Astrocyte (in vitro differentiated cells and primary cell): ENCODE data around the gene PRRG2. TPM values are rescaled to one million over a fixed set of nuclear protein-coding genes. Genes with fewer than 3 reads are reported as not detected.

Experiments
- DNase-seq: peaks from one replicate; pipeline ENCODE4 v3.0.0-alpha.2; 2010; ENCODE audit warnings: low read depth
- FAIRE-seq: peaks from 2 replicates; lab custom pipeline; 2011; peaks lifted over from hg19 to GRCh38; lab: Jason Lieb, UNC
- H2AFZ ChIP-seq: 2 replicates; pipeline ENCODE4 v1.6.0; 2012; ENCODE audit warnings: low read depth, low read length, inconsistent platforms
- H3K27ac ChIP-seq: 2 replicates; pipeline ENCODE4 v1.5.1; 2011; ENCODE audit warnings: low read depth, low read length, inconsistent platforms
- H3K27me3 ChIP-seq: 2 replicates; pipeline ENCODE4 v1.6.0; 2011; ENCODE audit warnings: low read length, inconsistent platforms; ENCODE audit not compliant: insufficient read depth
- H3K36me3 ChIP-seq: 2 replicates; pipeline ENCODE4 v1.5.1; 2011; ENCODE audit warnings: low read length, inconsistent platforms; ENCODE audit not compliant: insufficient read depth
- H3K4me1 ChIP-seq: 2 replicates; pipeline ENCODE4 v1.5.1; 2011; ENCODE audit warnings: low read length, inconsistent platforms; ENCODE audit not compliant: insufficient read depth
- H3K4me2 ChIP-seq: 2 replicates; pipeline ENCODE4 v1.6.0; 2012; ENCODE audit warnings: low read length, inconsistent platforms
- H3K4me3 ChIP-seq: 2 replicates; pipeline ENCODE4 v1.5.1; 2011; ENCODE audit warnings: low read depth, mild to moderate bottlenecking, low read length, inconsistent platforms; ENCODE audit not compliant: insufficient read depth
- H3K79me2 ChIP-seq: 2 replicates; pipeline ENCODE4 v1.6.0; 2012; ENCODE audit warnings: mild to moderate bottlenecking, low read length, inconsistent platforms; ENCODE audit not compliant: insufficient read depth
- H3K9ac ChIP-seq: 2 replicates; pipeline ENCODE4 v1.6.0; 2012; ENCODE audit warnings: mild to moderate bottlenecking, low read length, inconsistent platforms
- H3K9me3 ChIP-seq: 2 replicates; pipeline ENCODE4 v1.5.1; 2012; ENCODE audit warnings: low read depth, mild to moderate bottlenecking, low read length, inconsistent platforms; ENCODE audit not compliant: insufficient read depth
- H4K20me1 ChIP-seq: 2 replicates; pipeline ENCODE4 v1.6.0; 2012; ENCODE audit warnings: low read length, inconsistent platforms; ENCODE audit not compliant: insufficient read depth
- H3K27ac Mint-ChIP-seq: one replicate; pipeline ENCODE4 v1.8.0; 2021; ENCODE audit warnings: mild to moderate bottlenecking, mixed read lengths; ENCODE audit not compliant: unreplicated experiment
- H3K27me3 Mint-ChIP-seq: one replicate; pipeline ENCODE4 v1.8.0; 2021; ENCODE audit warnings: low read depth, mixed read lengths; ENCODE audit not compliant: unreplicated experiment
- H3K36me3 Mint-ChIP-seq: one replicate; pipeline ENCODE4 v1.8.0; 2021; ENCODE audit warnings: low read depth, mixed read lengths; ENCODE audit not compliant: unreplicated experiment
- H3K4me1 Mint-ChIP-seq: one replicate; pipeline ENCODE4 v1.8.0; 2021; ENCODE audit warnings: low read depth, mixed read lengths; ENCODE audit not compliant: unreplicated experiment
- H3K4me3 Mint-ChIP-seq: one replicate; pipeline ENCODE4 v1.8.0; 2021; ENCODE audit warnings: mild to moderate bottlenecking, moderate library complexity, mixed read lengths; ENCODE audit not compliant: unreplicated experiment
- H3K9me3 Mint-ChIP-seq: one replicate; pipeline ENCODE4 v1.8.0; 2021; ENCODE audit warnings: mild to moderate bottlenecking, mixed read lengths; ENCODE audit not compliant: unreplicated experiment
- EZH2 ChIP-seq: IDR thresholded peaks from 2 replicates; pipeline ENCODE4 v1.6.1; 2012; ENCODE audit warnings: mild to moderate bottlenecking, low read length, inconsistent platforms; ENCODE audit not compliant: insufficient read depth
- total RNA-seq: library from RNA; stranded (reverse); gene quantifications from 2 replicates; pipeline ENCODE4 v1.2.1, GENCODE V29; 2021
- TF ChIP-seq, protein P1 (sequence below): IDR thresholded peaks from 2 replicates; pipeline ENCODE4 v1.5.1; 2011; ENCODE audit warnings: low read depth, mild to moderate bottlenecking, inconsistent platforms, low read length, moderate library complexity; ENCODE audit not compliant: insufficient read depth

PRRG2 gene
- total RNA-seq, 1 donor from 2014 or later, result 1.3 TPM

- DNase-seq (no peak), FAIRE-seq (no peak)
- Histone ChIP-seq H3K9ac (no peak overlapping the region), H3K27me3 (no peaks in the 10 kb centered on the region), H3K4me3 (no peak overlapping the region), H3K9me3 (no peaks in the 10 kb centered on the region), H3K27ac (no peak overlapping the region), H3K4me1 (no peaks in the 10 kb centered on the region), H2AFZ (no peak overlapping the region), H3K36me3 (no peaks in the 10 kb centered on the region), H3K79me2 (peaks cover 4% of the 10 kb centered on the region), H3K4me2 (no peak overlapping the region), H4K20me1 (peaks cover 1% of the 10 kb centered on the region)
- no peaks in the 10 kb centered on the region for H3K36me3 Mint-ChIP-seq
- TF ChIP-seq EZH2, result no peak
- TF ChIP-seq, protein P1, sequence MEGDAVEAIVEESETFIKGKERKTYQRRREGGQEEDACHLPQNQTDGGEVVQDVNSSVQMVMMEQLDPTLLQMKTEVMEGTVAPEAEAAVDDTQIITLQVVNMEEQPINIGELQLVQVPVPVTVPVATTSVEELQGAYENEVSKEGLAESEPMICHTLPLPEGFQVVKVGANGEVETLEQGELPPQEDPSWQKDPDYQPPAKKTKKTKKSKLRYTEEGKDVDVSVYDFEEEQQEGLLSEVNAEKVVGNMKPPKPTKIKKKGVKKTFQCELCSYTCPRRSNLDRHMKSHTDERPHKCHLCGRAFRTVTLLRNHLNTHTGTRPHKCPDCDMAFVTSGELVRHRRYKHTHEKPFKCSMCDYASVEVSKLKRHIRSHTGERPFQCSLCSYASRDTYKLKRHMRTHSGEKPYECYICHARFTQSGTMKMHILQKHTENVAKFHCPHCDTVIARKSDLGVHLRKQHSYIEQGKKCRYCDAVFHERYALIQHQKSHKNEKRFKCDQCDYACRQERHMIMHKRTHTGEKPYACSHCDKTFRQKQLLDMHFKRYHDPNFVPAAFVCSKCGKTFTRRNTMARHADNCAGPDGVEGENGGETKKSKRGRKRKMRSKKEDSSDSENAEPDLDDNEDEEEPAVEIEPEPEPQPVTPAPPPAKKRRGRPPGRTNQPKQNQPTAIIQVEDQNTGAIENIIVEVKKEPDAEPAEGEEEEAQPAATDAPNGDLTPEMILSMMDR, result no peak
- no peak overlapping the region for H3K27ac Mint-ChIP-seq
- no peaks in the 10 kb centered on the region for H3K27me3 Mint-ChIP-seq
- no peaks in the 10 kb centered on the region for H3K9me3 Mint-ChIP-seq
- H3K4me1 Mint-ChIP-seq, result no peaks in the 10 kb centered on the region
- no peak overlapping the region for H3K4me3 Mint-ChIP-seq
These were observed 3.9 kb downstream of the PRRG2 start for GRCh38 chr19:49585023-49585422.

- Mint-ChIP-seq H3K4me3 (no peak overlapping the region), H3K4me1 (no peaks in the 10 kb centered on the region), H3K27ac (no peak overlapping the region), H3K9me3 (no peaks in the 10 kb centered on the region), H3K36me3 (no peaks in the 10 kb centered on the region), H3K27me3 (no peaks in the 10 kb centered on the region)
- TF ChIP-seq, protein P1, result no peak
- no peak for TF ChIP-seq EZH2
- Histone ChIP-seq H3K9me3 (no peaks in the 10 kb centered on the region), H3K4me1 (peaks cover 8% of the 10 kb centered on the region), H3K4me2 (no peak overlapping the region), H3K79me2 (peaks cover 8% of the 10 kb centered on the region), H3K9ac (no peak overlapping the region), H2AFZ (no peak overlapping the region), H3K4me3 (no peak overlapping the region), H3K27me3 (no peaks in the 10 kb centered on the region), H4K20me1 (peaks cover 2% of the 10 kb centered on the region), H3K36me3 (no peaks in the 10 kb centered on the region), H3K27ac (no peak overlapping the region)
- FAIRE-seq (no peak), DNase-seq (no peak)
These were observed 6.1 kb downstream of the PRRG2 start for GRCh38 chr19:49587227-49587626.

DNA sequence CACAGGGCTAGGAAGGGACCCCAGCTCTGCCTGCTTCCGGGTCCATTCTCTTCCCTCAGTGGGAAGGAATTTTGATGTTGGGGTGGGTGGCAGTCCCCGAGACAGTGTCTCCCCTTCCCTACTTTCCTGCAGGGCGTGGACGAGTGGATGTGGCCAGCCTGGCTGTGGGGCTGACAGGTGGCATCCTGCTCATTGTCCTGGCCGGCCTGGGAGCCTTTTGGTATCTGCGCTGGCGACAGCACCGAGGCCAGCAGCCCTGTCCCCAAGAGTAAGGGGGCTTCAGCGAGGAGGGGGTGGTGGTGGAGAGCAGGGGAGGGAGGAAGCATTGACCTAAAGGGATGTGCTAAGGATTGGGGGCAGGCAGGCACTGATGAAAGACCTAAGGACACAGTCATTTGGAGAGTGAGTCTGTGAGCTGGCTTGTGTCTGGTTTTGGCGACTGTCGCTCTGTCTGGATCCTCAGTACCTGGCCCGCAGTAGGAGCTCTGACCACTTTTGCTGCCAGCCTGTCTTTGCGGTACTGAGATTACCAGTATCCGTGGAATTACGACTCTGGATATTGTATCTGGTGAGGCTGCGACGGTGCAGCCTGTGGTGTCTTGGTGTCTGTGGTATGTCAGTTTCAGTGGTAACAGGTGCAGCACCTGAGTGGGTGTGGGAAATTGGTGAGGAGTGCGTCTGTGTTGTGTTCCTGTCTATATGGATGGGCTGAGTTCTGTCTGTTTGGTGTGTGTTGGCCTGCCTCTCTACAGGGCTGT, 7.4 kb downstream of the PRRG2 start:
- H3K79me2 ChIP-seq, result peaks cover 21% of the 10 kb centered on the region
- FAIRE-seq (no peak), DNase-seq (no peak)
- H3K4me3 ChIP-seq, result no peak overlapping the region
- no peak overlapping the region for H2AFZ ChIP-seq
- no peak for TF ChIP-seq EZH2
- TF ChIP-seq, protein P1, result no peak
- H3K36me3 ChIP-seq, result peaks cover 1% of the 10 kb centered on the region
- Mint-ChIP-seq H3K36me3 (no peaks in the 10 kb centered on the region), H3K27me3 (no peaks in the 10 kb centered on the region), H3K27ac (no peak overlapping the region), H3K4me1 (no peaks in the 10 kb centered on the region), H3K9me3 (no peaks in the 10 kb centered on the region), H3K4me3 (no peak overlapping the region)
- peaks cover 15% of the 10 kb centered on the region for H3K4me1 ChIP-seq
- H4K20me1 ChIP-seq, result peaks cover 13% of the 10 kb centered on the region
- H3K27me3 ChIP-seq, result no peaks in the 10 kb centered on the region
- no peak overlapping the region for H3K9ac ChIP-seq
- no peak overlapping the region for H3K4me2 ChIP-seq
- H3K27ac ChIP-seq, result no peak overlapping the region
- H3K9me3 ChIP-seq, result no peaks in the 10 kb centered on the region
